Stimulated activated CD8-positive, alpha-beta memory T cell treated with anti-CD3 and anti-CD28 coated beads, Interleukin-7, amount 100 ng/mL, for 1 hour (primary cell): Measurements from ENCODE around the gene BOC.
"Not testable (repeated sequence)": the region's sequence is repeated elsewhere in the genome, so short reads cannot be mapped to it uniquely, and the experiment has no call there.

Source experiments
- DNase-seq, 2 donors: peaks; one replicate each; pipeline ENCODE4 v3.0.0-alpha.2; 2020; ENCODE audit warnings: low read depth in 2 of 2

BOC gene

GRCh38 chr3:113211330-113212149, at the start of gene BOC:
BOC (plus strand) TSS chr3:113211557; CDS start chr3:113249803, 38,246 bp downstream.
- DNase-seq: no peak

- no peak for DNase-seq
These were observed 49.7 kb upstream of the BOC start for GRCh38 chr3:113161661-113162060.

GRCh38 chr3:113163152-113163551, 48.2 kb upstream of the BOC start:
- DNase-seq: no peak

GRCh38 chr3:113165841-113166240, 45.5 kb upstream of the BOC start:
- DNase-seq: no peak

GRCh38 chr3:113166357-113166718, 45.0 kb upstream of the BOC start:
- no peak for DNase-seq

- DNase-seq: no peak
These were observed 44.5 kb upstream of the BOC start for GRCh38 chr3:113166719-113167492.

- DNase-seq: no peak
These were observed 43.2 kb upstream of the BOC start for GRCh38 chr3:113167825-113168801.

GRCh38 chr3:113169891-113170452, 41.4 kb upstream of the BOC start:
- DNase-seq: no peak

- no peak for DNase-seq
These were observed 40.6 kb upstream of the BOC start for GRCh38 chr3:113170771-113171170.

GRCh38 chr3:113171675-113172300, 39.6 kb upstream of the BOC start:
- not testable (repeated sequence) for DNase-seq

GRCh38 chr3:113173102-113173501, 38.3 kb upstream of the BOC start:
- no peak for DNase-seq

GRCh38 chr3:113174304-113174703, 37.1 kb upstream of the BOC start:
- DNase-seq: no peak

GRCh38 chr3:113174801-113175485, 36.4 kb upstream of the BOC start:
- no peak for DNase-seq

- no peak for DNase-seq
These were observed 33.8 kb upstream of the BOC start for GRCh38 chr3:113177526-113177925.

GRCh38 chr3:113179235-113179824, 32.0 kb upstream of the BOC start:
- DNase-seq: no peak

GRCh38 chr3:113183748-113184661, 27.4 kb upstream of the BOC start:
- DNase-seq: no peak

- no peak for DNase-seq
These were observed 26.0 kb upstream of the BOC start for GRCh38 chr3:113185194-113185835.

GRCh38 chr3:113186566-113186965, 24.8 kb upstream of the BOC start:
- no peak for DNase-seq

- no peak for DNase-seq
These were observed 18.1 kb upstream of the BOC start for GRCh38 chr3:113193288-113193687.
